ENCODE data around the gene PAGR1. TPM values are rescaled to one million over a fixed set of nuclear protein-coding genes. Genes with fewer than 3 reads are reported as not detected.

PAGR1 gene
- total and polyA plus RNA-seq, 2 of the 13 experiments (the other 11 are each of a cell fraction or from before 2014, with no cell fraction given), result 9.8 to 66.4 TPM

DNA sequence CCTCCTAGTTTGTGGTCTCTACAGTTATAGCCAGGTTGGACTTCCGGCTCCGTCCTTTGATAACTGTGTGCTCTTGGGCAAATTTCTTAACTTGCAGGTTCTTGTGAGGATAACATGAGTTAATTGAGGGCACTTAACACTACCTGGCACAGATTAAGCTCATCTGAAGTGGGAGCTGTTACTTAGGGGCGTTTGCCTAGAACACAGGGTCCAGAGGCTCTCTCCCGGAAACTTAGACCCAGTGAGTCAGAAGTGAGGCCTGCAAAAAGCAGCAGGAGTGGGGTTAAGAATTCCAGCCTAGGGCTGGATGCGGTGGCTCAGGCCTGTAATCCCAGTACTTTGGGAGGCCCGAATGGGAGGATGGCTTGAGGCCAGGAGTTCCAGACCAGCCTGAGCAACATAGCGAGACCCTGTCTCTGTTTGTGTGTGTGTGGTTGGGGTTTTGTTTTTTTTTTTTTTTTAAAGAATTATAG is 5.7 kb downstream of the PAGR1 start (continued):
- TF ChIP-seq, protein P1, sequence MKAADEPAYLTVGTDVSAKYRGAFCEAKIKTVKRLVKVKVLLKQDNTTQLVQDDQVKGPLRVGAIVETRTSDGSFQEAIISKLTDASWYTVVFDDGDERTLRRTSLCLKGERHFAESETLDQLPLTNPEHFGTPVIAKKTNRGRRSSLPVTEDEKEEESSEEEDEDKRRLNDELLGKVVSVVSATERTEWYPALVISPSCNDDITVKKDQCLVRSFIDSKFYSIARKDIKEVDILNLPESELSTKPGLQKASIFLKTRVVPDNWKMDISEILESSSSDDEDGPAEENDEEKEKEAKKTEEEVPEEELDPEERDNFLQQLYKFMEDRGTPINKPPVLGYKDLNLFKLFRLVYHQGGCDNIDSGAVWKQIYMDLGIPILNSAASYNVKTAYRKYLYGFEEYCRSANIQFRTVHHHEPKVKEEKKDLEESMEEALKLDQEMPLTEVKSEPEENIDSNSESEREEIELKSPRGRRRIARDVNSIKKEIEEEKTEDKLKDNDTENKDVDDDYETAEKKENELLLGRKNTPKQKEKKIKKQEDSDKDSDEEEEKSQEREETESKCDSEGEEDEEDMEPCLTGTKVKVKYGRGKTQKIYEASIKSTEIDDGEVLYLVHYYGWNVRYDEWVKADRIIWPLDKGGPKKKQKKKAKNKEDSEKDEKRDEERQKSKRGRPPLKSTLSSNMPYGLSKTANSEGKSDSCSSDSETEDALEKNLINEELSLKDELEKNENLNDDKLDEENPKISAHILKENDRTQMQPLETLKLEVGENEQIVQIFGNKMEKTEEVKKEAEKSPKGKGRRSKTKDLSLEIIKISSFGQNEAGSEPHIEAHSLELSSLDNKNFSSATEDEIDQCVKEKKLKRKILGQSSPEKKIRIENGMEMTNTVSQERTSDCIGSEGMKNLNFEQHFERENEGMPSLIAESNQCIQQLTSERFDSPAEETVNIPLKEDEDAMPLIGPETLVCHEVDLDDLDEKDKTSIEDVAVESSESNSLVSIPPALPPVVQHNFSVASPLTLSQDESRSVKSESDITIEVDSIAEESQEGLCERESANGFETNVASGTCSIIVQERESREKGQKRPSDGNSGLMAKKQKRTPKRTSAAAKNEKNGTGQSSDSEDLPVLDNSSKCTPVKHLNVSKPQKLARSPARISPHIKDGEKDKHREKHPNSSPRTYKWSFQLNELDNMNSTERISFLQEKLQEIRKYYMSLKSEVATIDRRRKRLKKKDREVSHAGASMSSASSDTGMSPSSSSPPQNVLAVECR (CRISPR knock-in tag; IDR thresholded peaks at IDR 0.05; ENCODE audit: borderline replicate concordance), result 0 out of 2 replicates have a peak, but pooled peaks have one; percentile 17
- TF ChIP-seq ELF3 (CRISPR knock-in tag; IDR thresholded peaks at IDR 0.05), result peak; percentile 25; the same call in 1 of the 2 replicates
- no peak for TF ChIP-seq XRCC5 (optimal IDR thresholded peaks at IDR 0.05; ENCODE audit: low read length)

DNA sequence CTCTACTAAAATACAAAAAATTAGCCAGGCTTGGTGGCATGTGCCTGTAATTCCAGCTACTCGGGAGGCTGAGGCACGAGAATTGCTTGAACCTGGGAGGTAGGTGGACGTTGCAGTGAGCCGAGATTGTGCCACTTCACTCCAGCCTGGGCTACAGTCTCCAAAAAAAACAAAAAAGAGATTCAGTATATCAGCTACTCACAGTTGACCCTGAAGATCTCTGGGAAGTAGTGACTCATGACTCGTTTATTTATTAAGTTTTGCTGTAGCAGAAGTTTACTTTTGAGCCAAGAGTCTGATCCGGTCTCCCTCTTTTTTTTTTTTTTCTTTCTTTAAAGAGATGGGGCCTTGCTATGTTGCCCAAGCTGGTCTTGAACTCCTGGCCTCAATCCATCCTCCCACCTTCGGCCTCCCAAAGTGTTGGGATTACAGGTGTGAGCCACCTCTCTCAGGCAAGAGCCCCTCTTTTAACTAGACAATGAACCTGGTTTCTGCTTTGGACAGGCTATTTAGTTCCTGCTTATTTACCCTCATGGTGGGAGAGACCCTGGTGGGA is 8.7 kb downstream of the PAGR1 start:
- no TSS peak for BruUV-seq (replicated peaks)
- H3K9me3 ChIP-seq (ENCODE audit: low read length), result no peaks in the 10 kb centered on the region
- intact Hi-C loops (cut with micrococcal nuclease; ENCODE audit: unreplicated experiment), result loop anchor here (5.0 kb wide), 1 partner anchor 38 kb away; the partner anchor contains the start of gene CDIPT
- H3K9ac ChIP-seq (ENCODE audit: insufficient read depth, low read depth, low read length), result 0 out of 2 replicates have a peak overlapping the region, but pooled peaks have one; percentile 14
- H3K27ac ChIP-seq (ENCODE audit: extremely low read length, insufficient read depth, low read length), result no peak overlapping the region
- peak overlapping the region; percentile 5; the same call in 1 of the 2 replicates for H3K4me2 ChIP-seq (ENCODE audit: low read depth, low read length)
- in situ Hi-C loops (cut with HindIII; ENCODE audit: extremely low pct_ligation_motif_present, low pct_unique_long_range_greater_than_20kb), result loop anchor here (25.0 kb wide), 1 partner anchor 838 kb away; the partner anchor contains the start of genes FBRS and PRR14
- TF ChIP-seq, protein P2, sequence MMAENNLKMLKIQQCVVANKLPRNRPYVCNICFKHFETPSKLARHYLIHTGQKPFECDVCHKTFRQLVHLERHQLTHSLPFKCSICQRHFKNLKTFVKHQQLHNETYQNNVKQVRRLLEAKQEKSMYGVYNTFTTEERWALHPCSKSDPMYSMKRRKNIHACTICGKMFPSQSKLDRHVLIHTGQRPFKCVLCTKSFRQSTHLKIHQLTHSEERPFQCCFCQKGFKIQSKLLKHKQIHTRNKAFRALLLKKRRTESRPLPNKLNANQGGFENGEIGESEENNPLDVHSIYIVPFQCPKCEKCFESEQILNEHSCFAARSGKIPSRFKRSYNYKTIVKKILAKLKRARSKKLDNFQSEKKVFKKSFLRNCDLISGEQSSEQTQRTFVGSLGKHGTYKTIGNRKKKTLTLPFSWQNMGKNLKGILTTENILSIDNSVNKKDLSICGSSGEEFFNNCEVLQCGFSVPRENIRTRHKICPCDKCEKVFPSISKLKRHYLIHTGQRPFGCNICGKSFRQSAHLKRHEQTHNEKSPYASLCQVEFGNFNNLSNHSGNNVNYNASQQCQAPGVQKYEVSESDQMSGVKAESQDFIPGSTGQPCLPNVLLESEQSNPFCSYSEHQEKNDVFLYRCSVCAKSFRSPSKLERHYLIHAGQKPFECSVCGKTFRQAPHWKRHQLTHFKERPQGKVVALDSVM (CRISPR knock-in tag; IDR thresholded peaks at IDR 0.05), result peak; percentile 41
- TF ChIP-seq KDM5A (IDR thresholded peaks at IDR 0.05; ENCODE audit: borderline replicate concordance, low read length), result no peak
- no peak for TF ChIP-seq SP2 (CRISPR knock-in tag; IDR thresholded peaks at IDR 0.05)
- no peak for TF ChIP-seq RBFOX2 (IDR thresholded peaks at IDR 0.05; ENCODE audit: low read depth, low read length)
- peak; percentile 72 for TF ChIP-seq ZNF121 (CRISPR knock-in tag; IDR thresholded peaks at IDR 0.05)
- TF ChIP-seq MED8 (CRISPR knock-in tag; IDR thresholded peaks at IDR 0.05; ENCODE audit: insufficient replicate concordance), result no peak
- TF ChIP-seq GATAD2A (CRISPR knock-in tag; IDR thresholded peaks at IDR 0.05), result peak; percentile 19; the same call in 1 of the 2 replicates
- peak; percentile 22; the same call in 1 of the 2 replicates for TF ChIP-seq FOSL2 (CRISPR knock-in tag; IDR thresholded peaks at IDR 0.05)
- no peak for TF ChIP-seq ZNF891 (CRISPR knock-in tag; IDR thresholded peaks at IDR 0.05)
- TF ChIP-seq ZNF251 (CRISPR knock-in tag; IDR thresholded peaks at IDR 0.05), result no peak
- CTCF ChIA-PET (ENCODE audit: low intra/inter-chr PET ratio, low total read pairs), result no interaction called here
- H3K4me1 ChIP-seq (ENCODE audit: insufficient read depth, low read length), result peaks cover 100% of the 10 kb centered on the region
- DNase-seq (ENCODE audit: low spot score) (no peak), FAIRE-seq (no peak), ATAC-seq (no peak)
- H3K36me3 ChIP-seq (replicated peaks in 1 of 2; ENCODE audit: control insufficient read depth in 1 of 2, insufficient read depth in 2 of 2, low read length in 2 of 2), result no peaks in the 10 kb centered on the region
- H3K79me2 ChIP-seq (ENCODE audit: insufficient read depth, low read length), result peaks cover 11% of the 10 kb centered on the region
- H2AFZ ChIP-seq (ENCODE audit: low read length), result no peak overlapping the region
- POLR2A ChIA-PET, result interaction anchor here (0.7 to 6.6 kb wide), 8 partner anchors 6 to 149 kb away, joined by 3 to 145 read pairs (median 4); partner anchors contain the start of genes CDIPT, MVP, PAGR1 and SEZ6L2
- H4K20me1 ChIP-seq (ENCODE audit: insufficient read depth, low read length), result peaks cover 5% of the 10 kb centered on the region; the same call in 1 of the 2 replicates
- H3K27me3 ChIP-seq (ENCODE audit: control insufficient read depth in 1 of 2, insufficient read depth in 2 of 2, low read length in 2 of 2), result no peaks in the 10 kb centered on the region; a peak in 1 of 5 replicates
- 39% methylated on average over 7 of the region's 7 CpGs for WGBS (ENCODE audit: low lambda C conversion rate)
- no peak overlapping the region for H3K4me3 ChIP-seq (replicated peaks in 1 of 3; ENCODE audit: insufficient read depth in 1 of 3, low read depth in 2 of 3, low read length in 3 of 3)

Measured in HepG2 (cell line).